Prostate gland (tissue), 2 donors: ENCODE results near the gene CRISPLD2. TPM values are rescaled to one million over a fixed set of nuclear protein-coding genes. Genes with fewer than 3 reads are reported as not detected.

Experiments
- DNase-seq: peaks from one replicate; pipeline ENCODE4 v3.0.0-alpha.2; 2019; ENCODE audit warnings: low spot score
- H3K27ac ChIP-seq, 2 donors: fragments of 200-600 bp; sonication (generic); 2 replicates each; pipeline ENCODE4 v1.5.1; 2017 to 2019
- H3K27me3 ChIP-seq: fragments of 200-600 bp; sonication (generic); replicated peaks from 2 replicates; pipeline ENCODE4 v1.5.1; 2019; ENCODE audit not compliant: insufficient read depth
- H3K36me3 ChIP-seq, 2 donors: fragments of 200-600 bp; sonication (generic); 1 replicate in 1 of 2; 2 replicates in 1 of 2; pipeline versions ENCODE4 v1.5.1 to v1.8.1; 2017 to 2019
- H3K4me1 ChIP-seq: fragments of 200-600 bp; sonication (generic); replicated peaks from 2 replicates; pipeline ENCODE4 v1.5.1; 2019
- H3K4me3 ChIP-seq, 2 donors: fragments of 200-600 bp; sonication (generic); 2 replicates each; pipeline ENCODE4 v1.5.1; 2017 to 2019
- H3K9me3 ChIP-seq: fragments of 200-600 bp; sonication (generic); 2 replicates; pipeline ENCODE4 v1.5.1; 2017
- POLR2A ChIP-seq: fragments of 450-650 bp; IDR thresholded peaks from one replicate; pipeline ENCODE4 v1.6.1; 2016; ENCODE audit warnings: antibody characterized with exemption, mild to moderate bottlenecking
- POLR2AphosphoS5 ChIP-seq: sonication (generic); formaldehyde crosslinking; IDR thresholded peaks from one replicate; pipeline ENCODE4 v1.6.1; 2017; ENCODE audit warnings: antibody characterized with exemption
- WGBS: methylation state at CpG from one replicate; pipeline ENCODE4 v1.1.5; 2018; 5-methylcytosine and 5-hydroxymethylcytosine counted together
- intact Hi-C: fragments of 100-400 bp; cut with DNase I; formaldehyde crosslinking; loops from one replicate; pipeline ENCODE4 v1.14.2; 2022
- total RNA-seq, 2 donors: library from RNA; depleted of rRNA; stranded (reverse); fragments of >200 nt; gene quantifications; one replicate each; pipeline ENCODE4 v1.1.0, GENCODE V29; 2016
- TF ChIP-seq, protein P1 (sequence below), 4 experiments: fragments of 200-600 bp in 2 of 4; fragments of 450-650 bp in 2 of 4; sonication (generic) in 2 of 4; IDR thresholded peaks; 1 replicate in 3 of 4; 2 replicates in 1 of 4; pipeline ENCODE4 v1.5.1; 2016 to 2019; ENCODE audit warnings: antibody characterized with exemption in 4 of 4, mild to moderate bottlenecking in 2 of 4, moderate library complexity in 2 of 4

The CRISPLD2 gene
- total RNA-seq, 2 donors from 2014 or later, result 186 to 226 TPM

- TF ChIP-seq POLR2AphosphoS5, result no peak
- no peak for TF ChIP-seq POLR2A
- TF ChIP-seq, protein P1, sequence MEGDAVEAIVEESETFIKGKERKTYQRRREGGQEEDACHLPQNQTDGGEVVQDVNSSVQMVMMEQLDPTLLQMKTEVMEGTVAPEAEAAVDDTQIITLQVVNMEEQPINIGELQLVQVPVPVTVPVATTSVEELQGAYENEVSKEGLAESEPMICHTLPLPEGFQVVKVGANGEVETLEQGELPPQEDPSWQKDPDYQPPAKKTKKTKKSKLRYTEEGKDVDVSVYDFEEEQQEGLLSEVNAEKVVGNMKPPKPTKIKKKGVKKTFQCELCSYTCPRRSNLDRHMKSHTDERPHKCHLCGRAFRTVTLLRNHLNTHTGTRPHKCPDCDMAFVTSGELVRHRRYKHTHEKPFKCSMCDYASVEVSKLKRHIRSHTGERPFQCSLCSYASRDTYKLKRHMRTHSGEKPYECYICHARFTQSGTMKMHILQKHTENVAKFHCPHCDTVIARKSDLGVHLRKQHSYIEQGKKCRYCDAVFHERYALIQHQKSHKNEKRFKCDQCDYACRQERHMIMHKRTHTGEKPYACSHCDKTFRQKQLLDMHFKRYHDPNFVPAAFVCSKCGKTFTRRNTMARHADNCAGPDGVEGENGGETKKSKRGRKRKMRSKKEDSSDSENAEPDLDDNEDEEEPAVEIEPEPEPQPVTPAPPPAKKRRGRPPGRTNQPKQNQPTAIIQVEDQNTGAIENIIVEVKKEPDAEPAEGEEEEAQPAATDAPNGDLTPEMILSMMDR (IDR thresholded peaks at IDR 0.05), result no peak
- intact Hi-C loops, result no loop called here
- H3K36me3 ChIP-seq, result peaks cover 0 to 16% of the 10 kb centered on the region in 2 donors
- no peak overlapping the region for H3K4me3 ChIP-seq
- H3K27me3 ChIP-seq, result no peaks in the 10 kb centered on the region
- no peak overlapping the region for H3K27ac ChIP-seq
- DNase-seq, result no peak
- no peaks in the 10 kb centered on the region for H3K9me3 ChIP-seq
- no peaks in the 10 kb centered on the region for H3K4me1 ChIP-seq
- WGBS, result 100% methylated on average over 2 of the region's 2 CpGs
Measured at GRCh38 chr16:84859681-84860080, 39.9 kb downstream of the CRISPLD2 start.

DNA sequence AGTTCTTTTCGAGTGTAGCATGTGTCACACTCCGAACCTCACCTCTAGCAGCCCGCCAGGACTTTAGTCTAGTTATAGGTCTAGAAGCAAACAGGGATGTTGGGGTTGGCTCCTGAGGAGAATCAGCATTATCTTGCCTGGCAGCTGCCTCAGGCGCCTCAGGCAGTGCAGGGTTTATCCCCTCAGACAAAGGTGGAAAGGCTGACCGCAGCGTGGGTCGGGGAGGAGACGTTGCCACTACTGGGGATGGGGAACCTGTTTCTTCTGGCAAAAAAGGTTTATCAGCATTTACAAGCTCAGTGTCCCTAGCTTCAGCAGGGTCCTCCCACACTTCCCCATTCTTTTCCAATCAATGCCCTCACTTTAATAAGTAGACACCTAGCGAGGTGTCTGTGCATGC is 40.6 kb downstream of the CRISPLD2 start:
- DNase-seq, result no peak
- no peaks in the 10 kb centered on the region for H3K4me1 ChIP-seq
- no peak overlapping the region for H3K27ac ChIP-seq
- peaks cover 0 to 16% of the 10 kb centered on the region in 2 donors for H3K36me3 ChIP-seq
- H3K27me3 ChIP-seq, result no peaks in the 10 kb centered on the region
- 96% methylated on average over 9 of the region's 9 CpGs for WGBS
- intact Hi-C loops, result no loop called here
- TF ChIP-seq, protein P1 (IDR thresholded peaks at IDR 0.05), result no peak
- no peak for TF ChIP-seq POLR2AphosphoS5
- no peak for TF ChIP-seq POLR2A
- H3K4me3 ChIP-seq, result no peak overlapping the region
- H3K9me3 ChIP-seq, result no peaks in the 10 kb centered on the region

- Histone ChIP-seq H3K4me3 (no peak overlapping the region), H3K27me3 (no peaks in the 10 kb centered on the region), H3K9me3 (no peaks in the 10 kb centered on the region), H3K36me3 (peaks cover 0 to 13% of the 10 kb centered on the region in 2 donors), H3K4me1 (no peaks in the 10 kb centered on the region), H3K27ac (no peak overlapping the region)
- no peak for TF ChIP-seq POLR2A
- TF ChIP-seq, protein P1 (IDR thresholded peaks at IDR 0.05), result no peak
- no peak for TF ChIP-seq POLR2AphosphoS5
- 92% methylated on average over 7 of the region's 7 CpGs for WGBS
- no peak for DNase-seq
- intact Hi-C loops, result no loop called here
Measured at GRCh38 chr16:84861671-84862070, 41.9 kb downstream of the CRISPLD2 start.

DNA sequence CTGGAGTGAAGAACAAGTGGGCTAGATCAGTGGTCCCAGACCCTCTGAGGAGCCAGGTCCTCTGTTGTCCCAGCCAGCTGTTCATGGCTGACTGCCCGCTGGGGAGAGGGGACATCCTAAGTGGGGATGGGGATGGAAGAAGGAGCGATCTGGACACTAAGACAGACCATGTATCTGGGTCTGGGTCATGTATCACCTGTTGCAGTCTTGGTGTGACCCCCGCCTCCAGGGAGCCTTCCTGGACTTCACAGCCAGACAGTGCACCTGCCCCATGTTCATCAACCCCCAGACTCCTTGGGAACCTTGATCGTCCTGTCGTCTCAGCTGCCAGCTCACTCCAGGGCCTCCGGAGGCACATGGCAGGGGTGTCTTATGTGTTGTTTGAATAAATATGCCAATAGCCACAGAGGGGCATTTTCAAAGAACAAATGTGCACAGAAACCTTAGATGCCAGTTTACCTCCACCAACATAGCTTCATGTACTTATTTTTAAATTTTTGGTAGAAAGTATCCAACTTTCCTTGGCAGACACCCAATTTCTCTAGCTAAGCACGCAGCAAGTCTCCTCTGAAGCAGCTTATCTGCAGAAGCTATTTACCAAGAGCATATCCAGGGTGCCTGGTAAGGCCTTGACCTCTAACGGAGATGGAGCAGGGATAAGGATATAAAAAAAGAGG is 43.2 kb downstream of the CRISPLD2 start:
- no peak for DNase-seq
- no peak overlapping the region for H3K4me3 ChIP-seq
- no peaks in the 10 kb centered on the region for H3K9me3 ChIP-seq
- H3K27ac ChIP-seq, result no peak overlapping the region
- H3K4me1 ChIP-seq, result peaks cover 5% of the 10 kb centered on the region
- H3K27me3 ChIP-seq, result no peaks in the 10 kb centered on the region
- peaks cover 0 to 13% of the 10 kb centered on the region in 2 donors for H3K36me3 ChIP-seq
- intact Hi-C loops, result no loop called here
- WGBS, result 74% methylated on average over 8 of the region's 8 CpGs
- TF ChIP-seq POLR2A (no peak), POLR2AphosphoS5 (no peak)
- TF ChIP-seq, protein P1 (IDR thresholded peaks at IDR 0.05), result no peak

- no peak for DNase-seq
- intact Hi-C loops, result no loop called here
- WGBS, result 96% methylated on average over 8 of the region's 8 CpGs
- Histone ChIP-seq H3K27me3 (no peaks in the 10 kb centered on the region), H3K4me3 (no peak overlapping the region), H3K27ac (no peak overlapping the region), H3K4me1 (peaks cover 6% of the 10 kb centered on the region), H3K9me3 (no peaks in the 10 kb centered on the region), H3K36me3 (peaks cover 0 to 13% of the 10 kb centered on the region in 2 donors)
- TF ChIP-seq, protein P1 (IDR thresholded peaks at IDR 0.05), result no peak
- TF ChIP-seq POLR2A, result no peak
- no peak for TF ChIP-seq POLR2AphosphoS5
Measured at GRCh38 chr16:84863481-84863814, 43.7 kb downstream of the CRISPLD2 start.
